H1 (cell line): ENCODE measurements around the gene REM2. TPM values are rescaled to one million over a fixed set of nuclear protein-coding genes. Genes with fewer than 3 reads are reported as not detected.

Experiments
- CTCF ChIA-PET: fragments of 300-600 bp; sonication (Branson Sonifier 250); formaldehyde crosslinking; loops from one replicate; lab custom pipeline; 2021; ENCODE audit not compliant: partially characterized antibody; lab: Charles Lee
- POLR2A ChIA-PET: fragments of 300-600 bp; sonication (Branson Sonifier 250); formaldehyde crosslinking; loops from one replicate; lab custom pipeline; 2021; ENCODE audit warnings: inconsistent platforms; ENCODE audit not compliant: partially characterized antibody; lab: Charles Lee
- DNase-seq, 2 experiments: peaks; one replicate each; pipeline versions ENCODE4 v3.0.0 to v3.0.0-alpha.2; 2010 to 2022; ENCODE audit warnings: low spot score in 2 of 2, low read depth in 1 of 2, mixed read lengths in 1 of 2
- FAIRE-seq: peaks from 2 replicates; lab custom pipeline; 2011; peaks lifted over from hg19 to GRCh38; lab: Jason Lieb, UNC
- H2AFZ ChIP-seq: 2 replicates; pipeline ENCODE4 v1.8.1; 2012; ENCODE audit warnings: low read length, inconsistent platforms
- H2AK5ac ChIP-seq: 2 replicates; pipeline ENCODE4 v1.6.1; 2013; ENCODE audit warnings: low read depth, low read length
- H2BK120ac ChIP-seq: replicated peaks from 2 replicates; pipeline ENCODE3; 2013; ENCODE audit warnings: low read depth, low read length, inconsistent platforms
- H2BK12ac ChIP-seq: 2 replicates; pipeline ENCODE4 v1.6.1; 2013; ENCODE audit warnings: low read depth, low read length
- H2BK15ac ChIP-seq: 2 replicates; pipeline ENCODE4 v1.6.1; 2013; ENCODE audit warnings: low read length
- H2BK20ac ChIP-seq: 2 replicates; pipeline ENCODE4 v1.6.1; 2013; ENCODE audit warnings: low read length
- H2BK5ac ChIP-seq: 2 replicates; pipeline ENCODE4 v1.6.1; 2013; ENCODE audit warnings: low read depth, low read length
- H3K14ac ChIP-seq: 2 replicates; pipeline ENCODE4 v1.6.1; 2013; ENCODE audit warnings: inconsistent platforms; ENCODE audit not compliant: insufficient read length
- H3K18ac ChIP-seq: 2 replicates; pipeline ENCODE4 v1.6.1; 2013; ENCODE audit warnings: low read length; ENCODE audit errors: extremely low read depth
- H3K23ac ChIP-seq: 2 replicates; pipeline ENCODE4 v1.6.1; 2013; ENCODE audit warnings: inconsistent platforms; ENCODE audit not compliant: insufficient read length
- H3K23me2 ChIP-seq: 2 replicates; pipeline ENCODE4 v1.6.1; 2013; ENCODE audit warnings: low read depth, low read length
- H3K27ac ChIP-seq: 2 replicates; pipeline ENCODE4 v1.6.1; 2011; ENCODE audit warnings: low read depth, low read length, inconsistent platforms
- H3K27me3 ChIP-seq, 4 experiments: replicated peaks in 1 of 4; 1 replicate in 1 of 4; 2 replicates in 3 of 4; pipeline versions ENCODE4 v1.6.1 to v1.8.1; 2011 to 2013; ENCODE audit warnings: low read length in 3 of 4, mild to moderate bottlenecking in 3 of 4, inconsistent platforms in 2 of 4, mixed read lengths in 2 of 4, moderate library complexity in 1 of 4; ENCODE audit not compliant: control insufficient read depth in 3 of 4, insufficient read depth in 3 of 4; ENCODE audit errors: extremely low read depth in 1 of 4
- H3K36me3 ChIP-seq, 4 experiments: 2 replicates each; pipeline versions ENCODE4 v1.6.1 to v1.8.1; 2011 to 2013; ENCODE audit warnings: mild to moderate bottlenecking in 4 of 4, low read length in 3 of 4, moderate library complexity in 2 of 4, control low read depth in 1 of 4, inconsistent platforms in 1 of 4; ENCODE audit not compliant: insufficient read depth in 4 of 4, control insufficient read depth in 2 of 4
- H3K4ac ChIP-seq: replicated peaks from 2 replicates; pipeline ENCODE3; 2013; ENCODE audit warnings: low read length, low read depth, mixed read lengths, inconsistent platforms; ENCODE audit not compliant: insufficient read length
- H3K4me1 ChIP-seq, 4 experiments: replicated peaks in 1 of 4; 1 replicate in 1 of 4; 2 replicates in 3 of 4; pipeline versions ENCODE4 v1.6.1 to v1.8.1; 2011 to 2013; ENCODE audit warnings: low read length in 3 of 4, inconsistent platforms in 2 of 4, mixed read lengths in 1 of 4; ENCODE audit not compliant: insufficient read depth in 4 of 4, control insufficient read depth in 3 of 4
- H3K4me2 ChIP-seq, 2 experiments: 2 replicates each; pipeline versions ENCODE4 v1.6.1 to v1.8.1; 2011 to 2013; ENCODE audit warnings: low read depth in 2 of 2, low read length in 2 of 2, control low read depth in 1 of 2, inconsistent platforms in 1 of 2, mild to moderate bottlenecking in 1 of 2; ENCODE audit not compliant: insufficient read depth in 1 of 2
- H3K4me3 ChIP-seq, 4 experiments: fragments of 200-600, 300-600 bp in 1 of 4; sonication (generic), shearing (Covaris generic), sonication (Bioruptor Twin) in 1 of 4; 2 replicates each; pipeline versions ENCODE4 v1.5.1 to v1.8.1; 2011 to 2016; ENCODE audit warnings: low read length in 4 of 4, low read depth in 3 of 4, control low read depth in 2 of 4, inconsistent platforms in 2 of 4, mild to moderate bottlenecking in 2 of 4, mixed read lengths in 1 of 4, moderate library complexity in 1 of 4; ENCODE audit not compliant: insufficient read depth in 2 of 4; ENCODE audit errors: extremely low read depth in 1 of 4
- H3K56ac ChIP-seq: replicated peaks from 2 replicates; pipeline ENCODE3; 2013; ENCODE audit warnings: low read depth, mild to moderate bottlenecking, mixed read lengths, low read length, inconsistent platforms; ENCODE audit not compliant: insufficient read length
- H3K79me1 ChIP-seq: 2 replicates; pipeline ENCODE4 v1.6.1; 2013; ENCODE audit warnings: low read depth, low read length, control low read depth
- H3K79me2 ChIP-seq, 2 experiments: 2 replicates each; pipeline versions ENCODE4 v1.6.1 to v1.8.1; 2012 to 2013; ENCODE audit warnings: low read length in 2 of 2, mild to moderate bottlenecking in 2 of 2, inconsistent platforms in 1 of 2; ENCODE audit not compliant: insufficient read depth in 2 of 2, control insufficient read depth in 1 of 2
- H3K9ac ChIP-seq, 4 experiments: replicated peaks in 1 of 4; 1 replicate in 1 of 4; 2 replicates in 3 of 4; pipeline versions ENCODE4 v1.6.1 to v1.8.1; 2011 to 2013; ENCODE audit warnings: low read depth in 3 of 4, low read length in 3 of 4, control low read depth in 2 of 4, mild to moderate bottlenecking in 2 of 4, moderate library complexity in 2 of 4, inconsistent platforms in 1 of 4; ENCODE audit errors: extremely low read depth in 1 of 4
- H3K9me3 ChIP-seq, 2 experiments: 2 replicates each; pipeline versions ENCODE4 v1.6.1 to v1.8.1; 2012 to 2013; ENCODE audit warnings: mild to moderate bottlenecking in 2 of 2, moderate library complexity in 2 of 2, control low read depth in 1 of 2, inconsistent platforms in 1 of 2, low read depth in 1 of 2, low read length in 1 of 2, mixed read lengths in 1 of 2; ENCODE audit not compliant: insufficient read depth in 2 of 2
- H4K20me1 ChIP-seq, 2 experiments: replicated peaks in 1 of 2; 2 replicates each; pipeline versions ENCODE3 to v1.8.1; 2011 to 2013; ENCODE audit warnings: inconsistent platforms in 2 of 2, low read length in 2 of 2, mild to moderate bottlenecking in 1 of 2; ENCODE audit not compliant: insufficient read depth in 2 of 2, control insufficient read depth in 1 of 2
- H4K5ac ChIP-seq: 2 replicates; pipeline ENCODE4 v1.6.1; 2013; ENCODE audit warnings: low read length, low read depth, mixed read lengths, inconsistent platforms; ENCODE audit not compliant: insufficient read length
- H4K8ac ChIP-seq: 2 replicates; pipeline ENCODE4 v1.8.0; 2013; ENCODE audit warnings: mild to moderate bottlenecking, moderate library complexity, low read length, inconsistent platforms; ENCODE audit not compliant: insufficient read depth; ENCODE audit errors: extremely low read depth
- H4K91ac ChIP-seq: replicated peaks from 2 replicates; pipeline ENCODE3; 2013; ENCODE audit warnings: low read length, mixed read lengths, inconsistent platforms; ENCODE audit not compliant: insufficient read length
- WGBS, 2 experiments: shearing (Covaris generic) in 1 of 2; methylation state at CpG; one replicate each; pipeline versions ENCODE4 v1.1.6 to v1.1.7; 2013 to 2015; ENCODE audit warnings: low lambda C conversion rate in 2 of 2, mixed read lengths in 2 of 2, inconsistent platforms in 1 of 2, low coverage in 1 of 2, missing lambda C conversion rate in 1 of 2; ENCODE audit not compliant: insufficient replicate concordance in 2 of 2, insufficient coverage in 1 of 2, insufficient read length in 1 of 2; ENCODE audit errors: extremely low coverage in 1 of 2, missing lambda C conversion rate in 1 of 2; 5-methylcytosine and 5-hydroxymethylcytosine counted together
- polyA plus RNA-seq, 7 experiments: library from polyadenylated mRNA; depleted of rRNA in 3 of 7; stranded (reverse) in 5 of 7; unstranded in 2 of 7; fragments of >200 nt in 5 of 7; fragments of 200-250 nt in 2 of 7; gene quantifications; 1 replicate in 5 of 7; 2 replicates in 1 of 7; 4 replicates in 1 of 7; pipeline versions ENCODE4 v1.2.1 to v1.2.3, GENCODE V29; 2011 to 2013; ENCODE audit warnings: missing spikeins in 2 of 7, mixed read lengths in 2 of 7
- total RNA-seq: library from RNA; stranded (reverse); fragmentation: NEBNext Ultra II Directional; extraction: Animal tissue kit (Norgen Biotek cat#: 25700); gene quantifications from 2 replicates; pipeline ENCODE4 v1.2.1, GENCODE V29; 2021

Gene REM2
- total and polyA plus RNA-seq, 2 of the 8 experiments (the other 6 are each of a cell fraction or from before 2014, with no cell fraction given), result 1.00 to 1.1 TPM

DNA sequence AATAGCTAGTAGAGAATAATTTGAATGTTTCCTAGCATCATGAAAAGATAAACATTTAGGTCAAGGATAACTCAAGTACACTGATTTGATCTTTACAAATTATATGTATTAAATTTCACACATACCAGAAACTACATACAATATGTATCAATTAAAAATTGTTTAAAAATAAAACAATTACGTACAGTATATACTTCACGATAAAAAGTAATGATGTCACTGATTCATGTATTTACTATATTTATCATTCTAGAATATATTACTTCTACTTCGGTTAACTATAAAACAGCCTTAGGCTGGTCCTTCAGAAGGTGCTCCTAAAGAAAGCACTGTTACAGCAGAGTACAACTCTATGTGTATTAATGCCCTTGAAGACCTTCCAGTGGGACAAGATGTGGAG, 24.4 kb downstream of the REM2 start:
- ChIA-PET POLR2A (interaction anchor here (1.3 kb wide), 1 partner anchor 11 kb away, joined by 8 read pairs; the partner anchor contains the start of gene RBM23), CTCF (interaction anchor here (0.6 to 0.8 kb wide), 3 partner anchors 23 to 530 kb away, joined by 3 to 5 read pairs (median 4); no protein-coding TSS in a partner anchor)
- Histone ChIP-seq H3K9ac (no peak overlapping the region), H3K18ac (no peak overlapping the region), H3K79me2 (peaks cover 2 to 11% of the 10 kb centered on the region in 2 experiments; a peak in 2 of 4 replicates), H4K20me1 (peaks cover 0 to 5% of the 10 kb centered on the region in 2 experiments), H4K8ac (no peak overlapping the region), H3K27me3 (no peaks in the 10 kb centered on the region), H3K79me1 (no peaks in the 10 kb centered on the region; the same call in 1 of the 2 replicates), H2BK20ac (no peak overlapping the region), H2AK5ac (no peak overlapping the region), H2BK15ac (no peak overlapping the region), H3K23me2 (no peaks in the 10 kb centered on the region), H2BK5ac (no peak overlapping the region), H4K5ac (no peak overlapping the region), H3K56ac (no peak overlapping the region), H2AFZ (no peak overlapping the region), H3K4ac (no peak overlapping the region), H2BK12ac (no peak overlapping the region), H3K27ac (no peak overlapping the region), H3K4me3 (no peak overlapping the region), H3K36me3 (peaks cover 23 to 59% (median 41%) of the 10 kb centered on the region in 4 experiments), H3K4me1 (no peaks in the 10 kb centered on the region), H3K14ac (no peak overlapping the region), H3K4me2 (no peak overlapping the region), H2BK120ac (no peak overlapping the region), H4K91ac (no peak overlapping the region), H3K23ac (no peak overlapping the region), H3K9me3 (no peaks in the 10 kb centered on the region)
- DNase-seq (no peak), FAIRE-seq (no peak)
- 95% methylated on average over 3 of the region's 3 CpGs; no CpG with 5 or more reads in 1 of the 2 experiments for WGBS, 2 experiments
